Stimulated activated CD8-positive, alpha-beta memory T cell treated with anti-CD3 and anti-CD28 coated beads, Interleukin-15, amount 100 ng/mL, for 48 hours (primary cell): ENCODE measurements around the gene GPSM3.
A peak's percentile ranks its signal among the peaks of the same experiment; 100 is the strongest.
"Not testable (repeated sequence)": the region's sequence is repeated elsewhere in the genome, so short reads cannot be mapped to it uniquely, and the experiment has no call there.

Experiments used
- DNase-seq, 2 donors: peaks; one replicate each; pipeline ENCODE4 v3.0.0-alpha.2; 2020; ENCODE audit warnings: low read depth in 2 of 2

GPSM3 gene

GRCh38 chr6:32187725-32188380 lies 4.6 kb downstream of the GPSM3 start:
- not testable (repeated sequence) for DNase-seq

GRCh38 chr6:32187009-32187709 lies 5.3 kb downstream of the GPSM3 start:
- no peak for DNase-seq

- not testable (repeated sequence) for DNase-seq
Observed at GRCh38 chr6:32186151-32186840, 6.1 kb downstream of the GPSM3 start.

- DNase-seq, result peak in 1 of 2 donors; percentile 54
Observed at GRCh38 chr6:32185681-32186131, 6.7 kb downstream of the GPSM3 start.

- DNase-seq, result no peak
Observed at GRCh38 chr6:32184084-32184640, 8.3 kb downstream of the GPSM3 start, which contains the start of gene AGER. Gene AGER (minus strand): TSS chr6:32184253. CDS start chr6:32184222, 31 bp downstream.

GRCh38 chr6:32183483-32184083 lies 8.9 kb downstream of the GPSM3 start:
- DNase-seq, result no peak

GRCh38 chr6:32183030-32183429 lies 9.4 kb downstream of the GPSM3 start:
- no peak for DNase-seq

- DNase-seq, result no peak
Observed at GRCh38 chr6:32182555-32182981, 9.9 kb downstream of the GPSM3 start.

GRCh38 chr6:32181915-32182529 lies 10.4 kb downstream of the GPSM3 start:
- DNase-seq, result no peak

- no peak for DNase-seq
Observed at GRCh38 chr6:32181148-32181702, 11.2 kb downstream of the GPSM3 start.

- no peak for DNase-seq
Observed at GRCh38 chr6:32179766-32180405, 12.6 kb downstream of the GPSM3 start.

GRCh38 chr6:32178547-32179440 lies 13.6 kb downstream of the GPSM3 start:
- no peak for DNase-seq

- peak; percentile 86 to 89 for DNase-seq
Observed at GRCh38 chr6:32177788-32178546, 14.5 kb downstream of the GPSM3 start, which contains the start of gene RNF5. Gene RNF5 (plus strand): TSS chr6:32178405. CDS start chr6:32178512, 107 bp downstream.

GRCh38 chr6:32177183-32177787 lies 15.2 kb downstream of the GPSM3 start:
- no peak for DNase-seq

GRCh38 chr6:32176476-32177182 lies 15.8 kb downstream of the GPSM3 start:
- no peak for DNase-seq

- DNase-seq, result peak; percentile 91 to 92
Observed at GRCh38 chr6:32175711-32176475, 16.6 kb downstream of the GPSM3 start, which contains the start of gene AGPAT1. Gene AGPAT1 (minus strand): TSS chr6:32176084. CDS start chr6:32171496, 4,588 bp downstream.

GRCh38 chr6:32175322-32175710 lies 17.1 kb downstream of the GPSM3 start:
- no peak for DNase-seq
